GM18498 (cell line): Measurements from ENCODE around the gene RDH8.

Experiments
- ATAC-seq: cut with Tn5 transposase; IDR thresholded peaks from one replicate; pipeline ENCODE4 v1.9.1; 2021; ENCODE audit warnings: mild to moderate bottlenecking, moderate library complexity; ENCODE audit not compliant: unreplicated experiment

The RDH8 gene

DNA sequence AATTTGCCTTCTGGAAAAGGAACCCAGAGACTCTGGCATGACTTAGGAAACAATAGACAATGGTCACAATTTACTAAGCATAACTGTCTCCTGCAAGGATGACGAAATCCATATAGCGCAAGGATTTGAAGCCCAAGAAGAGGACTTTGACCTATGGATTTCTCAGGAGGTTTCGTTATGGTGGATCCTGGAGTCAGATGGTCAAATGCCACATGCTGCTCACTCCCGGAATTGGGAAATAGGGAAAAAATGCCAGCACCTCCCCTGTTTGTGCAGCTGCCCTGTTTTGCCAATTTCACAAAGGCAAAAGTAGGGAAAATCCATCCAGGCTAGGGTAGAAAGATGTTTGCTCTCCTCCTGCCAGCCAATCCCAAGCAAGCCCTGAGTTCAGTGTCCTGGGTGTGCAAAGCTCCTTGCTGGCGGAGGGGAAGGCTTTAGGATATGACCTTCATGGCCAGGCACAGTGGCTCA is 23.4 kb downstream of the RDH8 start:
- ATAC-seq: no peak

DNA sequence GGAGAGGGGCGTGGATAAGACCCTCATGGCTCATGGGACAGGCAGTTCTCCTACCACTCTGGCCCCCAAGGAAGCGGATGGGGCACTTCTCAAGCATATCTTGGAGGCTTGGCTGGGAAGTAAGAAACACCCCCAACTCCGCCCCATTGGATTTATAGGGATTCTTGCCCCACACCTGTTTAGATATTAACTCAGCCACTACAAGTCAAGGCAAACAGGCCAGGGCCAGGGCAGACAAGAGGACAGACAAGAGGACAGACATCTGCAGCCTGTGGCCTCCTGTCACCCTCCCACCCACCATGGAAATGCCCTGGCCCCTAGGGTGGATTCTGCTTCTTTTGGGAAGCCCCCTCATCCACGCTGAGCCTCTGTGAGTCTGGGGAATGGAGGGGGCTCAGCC is 24.1 kb downstream of the RDH8 start:
- no peak for ATAC-seq

DNA sequence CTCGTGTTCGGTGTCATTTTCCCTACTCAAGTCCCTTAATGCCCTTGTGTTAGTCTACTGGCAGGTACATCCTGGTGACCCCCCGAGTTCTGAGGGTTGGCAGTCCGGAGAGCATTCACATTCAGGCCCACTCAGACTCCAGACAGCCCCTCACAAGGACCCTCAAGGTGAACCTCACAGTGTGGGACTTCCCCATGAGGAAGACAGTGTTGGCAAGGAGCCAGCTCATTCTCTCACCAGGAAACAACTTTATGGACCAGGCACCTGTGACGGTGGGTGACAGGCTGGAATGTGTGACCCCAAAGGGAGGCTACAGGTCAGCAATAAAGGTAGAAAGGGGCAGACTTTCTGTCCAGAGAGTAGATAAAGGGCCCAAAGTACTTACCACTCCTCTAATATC is 24.5 kb downstream of the RDH8 start:
- no peak for ATAC-seq

DNA sequence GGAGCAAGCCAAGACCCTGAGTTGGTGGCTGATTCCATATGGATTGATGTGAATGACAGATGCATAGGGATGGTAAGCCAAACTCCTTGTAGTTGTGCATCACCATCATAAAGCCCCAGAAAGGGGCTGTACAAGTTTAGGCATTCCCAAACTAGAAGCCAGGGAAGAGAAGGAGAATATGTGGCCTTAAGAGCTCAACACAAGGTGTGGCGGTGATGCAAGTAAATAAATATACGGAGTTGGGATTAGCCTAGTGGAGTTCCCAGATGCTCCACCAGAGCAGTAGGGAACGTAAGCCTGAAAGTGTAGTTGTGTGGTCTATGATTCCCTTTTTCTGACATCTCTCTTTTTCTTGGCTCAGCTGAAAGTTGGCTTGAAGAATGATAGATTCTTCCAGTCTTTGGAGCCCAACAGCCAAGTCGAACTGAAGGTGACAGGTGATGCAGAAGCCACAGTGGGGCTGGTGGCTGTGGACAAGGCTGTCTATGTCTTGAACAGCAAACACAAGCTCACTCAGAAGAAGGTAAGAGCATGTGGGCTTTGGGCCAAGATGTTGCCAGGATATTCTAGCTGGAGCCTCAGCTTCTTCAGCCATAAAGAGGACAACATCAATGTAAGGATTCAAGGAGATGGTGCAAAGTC is 30.1 kb downstream of the RDH8 start:
- no peak for ATAC-seq

DNA sequence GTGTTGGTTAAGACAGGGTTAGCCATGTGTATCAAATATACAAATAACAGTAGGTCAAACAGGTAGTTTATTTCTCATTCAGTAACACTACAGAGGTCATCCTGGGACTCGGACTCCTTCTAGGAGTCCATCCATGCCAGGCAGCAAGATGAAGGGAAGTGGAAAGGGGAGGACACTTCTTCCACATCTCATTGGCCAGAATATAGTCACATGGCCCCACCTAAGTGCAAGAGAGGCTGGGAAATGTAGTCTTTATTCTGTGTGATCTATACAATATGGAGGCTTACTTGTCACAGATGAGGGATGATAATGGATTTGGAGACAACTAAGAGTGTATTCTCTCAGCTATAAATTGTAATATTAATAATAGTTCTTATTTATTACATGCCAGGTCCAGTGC is 31.1 kb downstream of the RDH8 start:
- ATAC-seq: no peak

DNA sequence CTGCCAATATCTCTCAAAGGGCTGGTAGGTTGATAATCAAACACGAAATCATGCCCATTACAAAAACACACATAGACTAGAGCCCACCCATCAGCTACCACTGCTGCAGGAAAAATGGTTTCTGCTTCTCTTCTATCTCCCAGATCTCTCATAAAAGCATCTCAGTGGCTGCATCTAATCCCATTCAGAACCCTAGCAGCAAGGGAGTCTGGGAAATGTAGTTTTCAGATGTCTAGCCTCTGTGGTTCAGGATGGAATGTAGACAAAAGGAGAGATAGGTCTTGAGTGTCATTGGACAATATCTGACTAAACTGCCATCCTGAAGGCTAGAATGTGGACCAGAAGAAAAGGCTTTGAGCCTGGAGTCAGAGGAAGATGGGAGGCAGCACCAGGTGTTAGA is 32.1 kb downstream of the RDH8 start:
- no peak for ATAC-seq

DNA sequence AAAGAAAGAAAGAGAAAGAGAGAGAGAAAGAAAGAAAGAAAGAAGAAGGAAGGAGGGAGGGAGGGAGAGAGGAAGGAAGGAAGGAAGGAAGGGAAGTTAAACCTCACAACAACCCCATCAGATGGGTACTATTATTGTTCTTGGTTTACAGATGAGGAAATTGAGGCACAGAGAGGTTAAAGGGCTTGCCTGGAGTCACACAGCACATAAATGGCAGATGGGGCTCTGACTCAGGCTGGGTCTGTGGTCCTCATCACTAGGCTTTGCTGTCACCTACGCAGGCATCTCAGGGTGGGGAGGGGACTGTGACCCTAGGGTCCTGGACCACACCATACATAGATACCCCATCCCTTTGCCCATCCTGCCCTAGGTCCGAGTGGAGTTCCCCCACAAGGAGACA is 36.3 kb downstream of the RDH8 start:
- ATAC-seq: no peak

DNA sequence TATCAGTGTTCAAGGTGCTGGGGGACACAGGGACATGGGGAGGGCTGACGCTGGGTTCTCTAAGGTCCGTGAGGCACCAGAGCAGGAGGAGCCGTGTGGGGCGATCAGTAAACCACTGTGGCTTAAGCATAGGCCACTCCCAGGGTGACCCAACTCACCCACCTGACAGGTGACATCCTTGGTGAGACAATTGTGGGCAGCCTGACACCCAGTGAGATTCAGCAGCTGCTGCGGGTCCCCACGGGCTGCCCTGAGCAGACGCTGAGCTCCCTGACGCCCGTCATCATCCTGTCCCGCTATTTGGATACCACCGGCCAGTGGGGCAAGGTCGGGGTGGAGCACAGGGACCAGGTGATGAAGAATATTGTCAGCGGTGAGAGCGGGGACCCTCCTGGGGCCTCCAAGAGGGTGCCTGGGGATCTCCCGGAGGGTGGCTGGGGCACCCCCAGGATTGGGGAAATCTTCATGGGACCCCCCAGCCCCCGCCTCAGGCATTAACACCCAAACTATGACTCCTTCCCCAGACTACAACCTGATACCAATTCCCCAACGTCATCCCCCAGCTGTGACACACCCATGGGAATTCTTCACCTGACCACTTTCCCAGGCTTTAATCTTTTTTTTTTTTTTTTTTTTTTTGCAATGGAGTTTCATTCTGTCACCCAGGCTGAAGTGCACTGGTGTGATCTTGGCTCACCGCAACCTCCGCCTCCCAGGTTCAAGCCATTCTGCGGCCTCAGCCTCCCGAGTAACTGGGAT is 39.5 kb downstream of the RDH8 start:
- no peak for ATAC-seq

DNA sequence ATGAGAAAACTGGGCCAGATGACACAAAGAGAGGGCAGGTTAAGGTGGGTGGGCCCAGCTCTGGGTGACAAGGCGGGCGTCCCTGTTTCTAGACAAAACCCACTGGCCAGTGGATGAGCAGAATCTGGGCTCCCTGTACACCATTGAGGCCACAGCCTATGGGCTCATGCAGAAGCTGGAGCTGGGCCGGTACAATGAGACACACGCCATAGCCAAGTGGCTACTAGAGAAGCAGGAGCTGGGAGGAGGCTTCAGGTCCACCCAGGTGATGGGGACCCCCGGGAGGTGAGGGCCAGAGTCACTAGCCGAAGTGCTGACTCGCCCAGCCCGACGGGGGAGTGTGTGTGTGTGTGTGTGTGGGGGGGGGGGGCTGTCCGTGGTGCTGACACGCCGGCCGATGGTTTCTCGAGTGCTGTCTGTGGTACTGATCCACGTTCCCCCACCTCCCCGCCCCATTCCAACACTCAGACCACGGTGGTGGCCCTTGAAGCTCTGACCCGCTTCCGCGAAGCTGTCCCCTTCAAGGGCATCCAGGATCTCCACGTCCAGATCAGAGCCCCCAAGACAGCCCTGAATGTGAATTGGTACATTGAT is 48.5 kb downstream of the RDH8 start:
- ATAC-seq: no peak

DNA sequence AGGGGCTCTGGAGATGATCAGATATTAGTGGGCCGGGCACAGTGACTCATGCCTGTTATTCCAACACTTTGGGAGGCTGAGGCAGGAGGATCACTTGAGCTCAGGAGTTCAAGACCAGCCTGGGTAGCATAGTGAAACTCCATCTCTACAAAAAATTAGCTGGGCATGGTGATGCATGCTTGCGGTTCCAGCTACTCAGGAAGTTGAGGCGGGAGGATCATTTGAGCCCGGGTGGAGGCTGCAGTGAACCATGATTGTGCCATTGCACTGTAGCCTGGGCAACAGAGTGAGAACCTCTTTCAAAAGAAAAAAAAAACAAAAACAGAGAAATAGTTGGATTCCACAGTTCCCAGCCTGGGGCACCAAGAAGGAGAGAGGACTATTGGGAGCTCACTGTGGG is 54.9 kb downstream of the RDH8 start:
- ATAC-seq: no peak

DNA sequence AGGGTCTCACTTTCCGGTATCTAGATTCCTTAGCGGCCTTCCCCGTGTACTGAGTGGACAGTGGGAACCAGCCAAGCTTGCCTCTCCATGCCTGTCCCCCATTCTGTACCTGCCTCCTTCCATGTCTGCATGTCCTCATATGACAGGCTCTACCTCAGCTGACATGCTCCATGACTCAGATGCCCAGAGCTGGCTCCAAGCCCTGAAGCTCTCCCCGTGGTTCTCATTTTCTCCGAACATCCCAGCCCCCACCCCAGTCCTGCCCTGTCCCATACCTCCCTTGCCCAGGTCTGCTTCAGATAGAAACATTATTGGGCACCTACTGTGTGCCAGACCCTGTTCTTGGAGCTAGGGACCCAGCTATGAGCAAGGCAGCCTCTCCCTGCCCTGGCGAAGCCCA is 55.8 kb downstream of the RDH8 start:
- ATAC-seq: no peak

DNA sequence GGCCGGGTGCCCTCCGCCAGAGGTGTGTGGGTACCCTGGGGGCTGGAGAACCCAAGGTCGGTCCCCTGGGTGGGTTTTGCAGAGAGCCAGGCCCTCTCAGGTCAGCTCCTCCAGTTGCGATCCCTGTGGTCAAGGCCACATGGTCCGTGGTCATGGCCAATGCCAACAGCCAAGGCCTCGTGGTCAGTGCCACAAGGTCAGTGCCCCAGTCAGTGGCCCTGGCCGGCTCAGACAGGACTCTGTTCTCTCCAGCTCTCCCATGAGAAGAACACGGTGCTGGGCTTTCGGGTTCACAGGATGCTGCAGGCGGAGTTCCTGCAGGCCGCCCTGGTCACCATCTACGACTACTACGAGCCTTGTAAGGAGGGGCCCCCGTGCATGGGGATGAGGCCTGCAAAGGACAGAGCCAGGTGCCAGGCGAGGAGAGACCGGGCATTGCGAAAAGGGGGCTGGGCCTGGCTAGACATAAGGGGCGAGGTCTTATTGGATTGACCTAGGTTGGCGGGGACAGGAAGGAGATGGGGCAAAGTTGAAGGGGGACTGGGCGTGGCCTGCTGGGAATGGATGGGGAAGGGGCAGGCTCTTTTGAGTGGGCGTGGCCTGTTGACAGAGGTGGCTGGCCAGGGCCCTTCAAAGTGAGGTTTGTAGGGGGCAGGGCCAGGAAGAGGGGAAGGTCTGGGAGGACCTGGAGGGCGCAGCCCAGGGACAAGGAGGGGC is 57.6 kb downstream of the RDH8 start:
- no peak for ATAC-seq
